Measurements from ENCODE around the gene BLOC1S2.

The BLOC1S2 gene

DNA sequence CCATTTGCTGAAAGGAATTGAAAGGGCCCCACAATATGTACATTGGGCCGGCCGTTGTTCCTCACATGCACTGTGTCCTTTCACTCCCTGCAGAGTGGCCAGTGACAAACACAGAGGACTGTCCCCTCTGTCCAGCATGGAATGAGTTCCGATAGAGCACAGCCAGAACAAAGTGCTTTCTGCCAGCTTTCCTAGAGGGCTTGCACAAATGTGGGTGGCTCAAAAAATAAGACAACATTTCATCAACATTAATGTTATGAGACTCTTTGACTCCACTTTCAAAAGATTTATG lies 41.2 kb upstream of the BLOC1S2 start:
- H3K4me3 ChIP-seq (replicated peaks in 1 of 2; ENCODE audit: low read depth in 2 of 2, low read length in 2 of 2), result no peak overlapping the region
- TF ChIP-seq, protein P1, sequence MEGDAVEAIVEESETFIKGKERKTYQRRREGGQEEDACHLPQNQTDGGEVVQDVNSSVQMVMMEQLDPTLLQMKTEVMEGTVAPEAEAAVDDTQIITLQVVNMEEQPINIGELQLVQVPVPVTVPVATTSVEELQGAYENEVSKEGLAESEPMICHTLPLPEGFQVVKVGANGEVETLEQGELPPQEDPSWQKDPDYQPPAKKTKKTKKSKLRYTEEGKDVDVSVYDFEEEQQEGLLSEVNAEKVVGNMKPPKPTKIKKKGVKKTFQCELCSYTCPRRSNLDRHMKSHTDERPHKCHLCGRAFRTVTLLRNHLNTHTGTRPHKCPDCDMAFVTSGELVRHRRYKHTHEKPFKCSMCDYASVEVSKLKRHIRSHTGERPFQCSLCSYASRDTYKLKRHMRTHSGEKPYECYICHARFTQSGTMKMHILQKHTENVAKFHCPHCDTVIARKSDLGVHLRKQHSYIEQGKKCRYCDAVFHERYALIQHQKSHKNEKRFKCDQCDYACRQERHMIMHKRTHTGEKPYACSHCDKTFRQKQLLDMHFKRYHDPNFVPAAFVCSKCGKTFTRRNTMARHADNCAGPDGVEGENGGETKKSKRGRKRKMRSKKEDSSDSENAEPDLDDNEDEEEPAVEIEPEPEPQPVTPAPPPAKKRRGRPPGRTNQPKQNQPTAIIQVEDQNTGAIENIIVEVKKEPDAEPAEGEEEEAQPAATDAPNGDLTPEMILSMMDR (IDR thresholded peaks at IDR 0.05; ENCODE audit: low read depth, low read length), result no peak
- DNase-seq (ENCODE audit: low read depth in 2 of 2), result no peak

DNA sequence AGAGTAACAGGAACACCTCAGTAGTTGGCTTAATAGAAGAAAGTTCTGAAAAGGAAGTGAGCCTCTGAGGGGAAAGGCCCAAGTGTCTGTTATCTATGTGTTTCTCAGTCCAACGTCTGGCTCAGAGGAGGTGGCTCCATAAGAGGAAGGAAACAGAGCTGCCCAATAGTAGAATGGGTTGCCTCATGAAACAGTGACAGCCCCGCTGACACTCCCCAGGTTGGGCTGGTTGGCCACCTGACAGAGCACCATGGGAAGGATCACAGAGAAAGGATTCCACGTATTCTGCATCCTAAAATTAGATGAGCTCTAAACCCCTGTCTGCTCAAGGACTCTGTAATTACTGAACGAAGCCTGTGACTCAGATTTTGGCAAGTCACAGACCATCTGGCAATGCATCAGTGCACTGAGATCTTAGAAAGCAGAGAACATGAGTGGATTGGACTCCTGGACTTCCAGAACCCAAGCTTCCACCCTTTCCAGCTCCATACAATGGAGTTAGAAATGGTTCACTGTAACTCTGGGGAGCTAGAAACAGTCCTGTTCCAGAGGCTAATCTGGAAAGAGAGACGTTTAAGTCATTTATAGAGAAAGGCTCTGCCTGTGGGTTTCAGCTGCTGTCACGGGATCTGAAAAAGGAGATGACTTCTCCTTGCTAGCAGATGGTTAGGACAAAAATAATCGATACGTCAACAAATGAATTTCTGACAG lies 40.7 kb upstream of the BLOC1S2 start:
- TF ChIP-seq, protein P1 (IDR thresholded peaks at IDR 0.05; ENCODE audit: low read depth, low read length), result no peak

DNA sequence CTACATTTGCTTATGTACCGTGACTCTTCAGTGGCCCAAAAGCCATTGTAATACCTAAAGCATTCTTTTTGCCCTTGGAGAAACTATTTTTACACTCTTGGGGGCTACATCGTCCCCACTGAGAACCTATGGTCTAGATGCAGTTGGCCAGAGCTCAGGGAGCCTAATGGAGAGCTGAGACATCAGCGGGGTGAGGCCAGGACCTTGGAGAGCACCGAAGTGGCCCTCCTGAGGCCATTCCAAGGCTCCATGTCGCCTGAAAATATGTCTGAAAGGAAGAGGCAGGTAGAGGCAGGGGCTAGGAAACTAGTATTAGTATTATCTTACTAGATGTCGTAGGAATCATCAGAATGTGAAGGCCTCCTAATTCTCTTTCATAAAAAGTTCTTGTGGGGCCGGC lies 38.7 kb upstream of the BLOC1S2 start:
- H3K4me3 ChIP-seq (replicated peaks in 1 of 2; ENCODE audit: low read depth in 2 of 2, low read length in 2 of 2), result no peak overlapping the region
- no peak for DNase-seq (ENCODE audit: low read depth in 2 of 2)
- TF ChIP-seq, protein P1 (IDR thresholded peaks at IDR 0.05; ENCODE audit: low read depth, low read length), result no peak

More for the DNA sequence above, 40.7 kb upstream of the BLOC1S2 start:
- peak in 1 of 2 donors; percentile 38 for DNase-seq (ENCODE audit: low read depth in 2 of 2)
- no peak overlapping the region for H3K4me3 ChIP-seq (replicated peaks in 1 of 2; ENCODE audit: low read depth in 2 of 2, low read length in 2 of 2)

DNA sequence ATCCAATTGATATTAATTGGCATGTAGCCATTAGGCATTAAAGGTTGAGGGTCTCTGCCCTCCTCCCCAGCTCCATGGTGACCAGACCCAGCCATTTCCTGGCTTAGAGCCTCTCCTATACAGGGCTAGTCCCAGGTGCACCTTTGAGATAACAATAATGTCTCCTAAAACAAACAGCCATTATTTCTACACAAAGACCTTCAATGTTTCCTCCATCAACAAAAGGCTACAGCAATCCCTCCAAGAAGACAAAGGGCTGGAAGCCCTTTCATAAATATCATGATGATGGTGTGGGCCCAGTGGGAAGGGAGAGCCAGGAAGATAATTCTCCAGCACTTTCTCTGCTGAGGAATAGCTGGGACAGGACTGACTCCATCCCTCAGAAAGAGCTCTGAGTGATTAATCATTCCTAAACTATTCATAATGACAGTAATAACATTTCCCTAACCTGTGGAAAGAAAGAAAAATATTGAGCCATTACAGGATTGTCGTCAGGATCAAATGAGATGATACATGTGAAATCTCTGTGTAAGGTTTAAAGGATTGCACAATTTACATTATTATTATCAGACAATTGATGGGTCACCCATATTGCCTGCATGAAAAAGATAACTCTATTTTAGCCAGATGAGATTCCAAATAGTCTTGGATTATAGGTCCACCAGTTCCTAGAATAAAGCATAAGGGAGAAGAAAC lies 33.4 kb upstream of the BLOC1S2 start:
- TF ChIP-seq, protein P1 (IDR thresholded peaks at IDR 0.05; ENCODE audit: low read depth, low read length), result no peak
- no peak for DNase-seq (ENCODE audit: low read depth in 2 of 2)
- H3K4me3 ChIP-seq (replicated peaks in 1 of 2; ENCODE audit: low read depth in 2 of 2, low read length in 2 of 2), result no peak overlapping the region

DNA sequence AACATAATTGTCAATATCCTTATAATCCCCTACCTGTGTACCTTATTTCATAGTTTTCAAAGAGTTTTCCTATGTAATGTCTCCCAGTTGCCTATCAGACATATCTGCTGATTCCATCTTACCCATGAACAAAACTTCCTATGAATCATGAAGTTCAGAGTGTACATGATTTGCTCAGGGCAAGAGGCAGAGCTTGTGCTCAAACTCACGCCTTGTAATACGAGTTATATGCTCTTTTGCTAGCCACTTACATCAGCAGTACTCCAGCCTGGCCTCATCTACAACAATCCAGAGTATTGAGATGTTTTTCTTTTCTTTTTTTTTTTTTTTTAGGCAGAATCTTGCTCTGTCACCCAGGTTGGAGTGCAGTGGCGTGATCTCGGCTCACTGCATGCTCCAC lies 31.7 kb upstream of the BLOC1S2 start:
- DNase-seq (ENCODE audit: low read depth in 2 of 2), result no peak
- TF ChIP-seq, protein P1 (IDR thresholded peaks at IDR 0.05; ENCODE audit: low read depth, low read length), result no peak
- no peak overlapping the region for H3K4me3 ChIP-seq (replicated peaks in 1 of 2; ENCODE audit: low read depth in 2 of 2, low read length in 2 of 2)

DNA sequence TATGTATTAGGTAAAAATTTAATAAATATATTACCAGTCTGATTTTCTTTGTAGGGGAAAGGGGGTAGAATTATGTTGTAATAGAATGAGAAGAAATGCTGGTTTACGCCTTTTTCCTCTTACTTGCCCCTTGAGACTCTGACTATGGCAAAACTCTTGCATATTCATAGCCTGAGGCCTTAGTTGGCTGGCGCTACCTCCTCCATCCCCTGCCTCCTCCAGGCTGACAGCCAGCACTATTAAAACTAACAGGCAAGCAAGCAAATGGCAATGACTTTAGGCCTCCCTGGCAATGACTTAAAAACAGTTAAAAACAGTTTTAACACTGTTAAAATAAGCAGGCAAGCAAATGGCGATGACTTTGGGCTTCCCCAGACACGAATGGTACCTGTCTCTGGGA lies 29.1 kb upstream of the BLOC1S2 start:
- TF ChIP-seq, protein P1 (IDR thresholded peaks at IDR 0.05; ENCODE audit: low read depth, low read length), result no peak
- no peak for DNase-seq (ENCODE audit: low read depth in 2 of 2)
- no peak overlapping the region for H3K4me3 ChIP-seq (replicated peaks in 1 of 2; ENCODE audit: low read depth in 2 of 2, low read length in 2 of 2)
